ENCODE measurements around the gene MDC1. TPM values are rescaled to one million over a fixed set of nuclear protein-coding genes. Genes with fewer than 3 reads are reported as not detected.
"Not testable (repeated sequence)": the region's sequence is repeated elsewhere in the genome, so short reads cannot be mapped to it uniquely, and the experiment has no call there.

Gene MDC1
- total RNA-seq, 1 donor from 2014 or later, result 18.1 TPM

DNA sequence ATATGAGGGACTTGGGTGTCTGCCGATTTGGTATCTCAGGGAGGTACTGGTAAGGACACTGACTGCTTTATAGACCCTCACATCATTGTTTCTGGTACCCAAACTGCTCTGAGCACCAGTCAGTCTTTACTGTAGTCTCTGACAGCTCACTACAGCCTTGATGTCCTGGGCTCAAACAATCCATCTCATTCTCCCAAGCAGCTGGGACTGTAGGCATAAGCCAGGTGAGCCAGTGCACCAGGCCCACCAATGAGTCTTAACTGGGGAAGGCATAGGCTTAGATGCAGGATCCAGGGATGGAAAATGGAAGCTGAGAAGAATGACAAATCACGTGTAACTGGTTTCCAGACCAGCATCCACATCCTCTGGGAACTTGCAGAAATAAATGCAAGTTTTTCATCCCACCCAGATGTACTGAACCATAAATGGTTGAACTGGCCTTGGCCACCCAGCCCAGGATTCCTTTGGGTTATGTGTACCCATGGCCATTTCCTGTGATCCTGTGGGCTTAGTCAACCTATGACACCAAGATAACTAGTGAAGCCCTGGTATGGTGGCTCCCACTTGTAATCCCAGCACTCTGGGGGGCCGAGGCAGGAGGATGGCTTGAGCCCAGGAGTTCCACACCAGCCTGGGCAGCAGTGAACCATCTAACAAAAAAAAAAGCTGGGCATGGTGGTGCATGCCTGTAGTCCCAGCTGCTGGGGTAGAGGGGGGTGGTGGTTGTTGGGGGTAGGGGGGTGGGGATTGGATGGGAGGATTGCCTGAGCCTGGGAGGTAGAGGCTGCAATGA is 8.8 kb upstream of the MDC1 start:
- no peak for DNase-seq (ENCODE audit: extremely low read depth, low read depth, low spot score)

- DNase-seq (ENCODE audit: extremely low read depth, low read depth, low spot score), result no peak
Observed at GRCh38 chr6:30724906-30725667, 8.0 kb upstream of the MDC1 start.

GRCh38 chr6:30723843-30724741 is 7.0 kb upstream of the MDC1 start:
- DNase-seq (ENCODE audit: extremely low read depth, low read depth, low spot score), result not testable (repeated sequence)

DNA sequence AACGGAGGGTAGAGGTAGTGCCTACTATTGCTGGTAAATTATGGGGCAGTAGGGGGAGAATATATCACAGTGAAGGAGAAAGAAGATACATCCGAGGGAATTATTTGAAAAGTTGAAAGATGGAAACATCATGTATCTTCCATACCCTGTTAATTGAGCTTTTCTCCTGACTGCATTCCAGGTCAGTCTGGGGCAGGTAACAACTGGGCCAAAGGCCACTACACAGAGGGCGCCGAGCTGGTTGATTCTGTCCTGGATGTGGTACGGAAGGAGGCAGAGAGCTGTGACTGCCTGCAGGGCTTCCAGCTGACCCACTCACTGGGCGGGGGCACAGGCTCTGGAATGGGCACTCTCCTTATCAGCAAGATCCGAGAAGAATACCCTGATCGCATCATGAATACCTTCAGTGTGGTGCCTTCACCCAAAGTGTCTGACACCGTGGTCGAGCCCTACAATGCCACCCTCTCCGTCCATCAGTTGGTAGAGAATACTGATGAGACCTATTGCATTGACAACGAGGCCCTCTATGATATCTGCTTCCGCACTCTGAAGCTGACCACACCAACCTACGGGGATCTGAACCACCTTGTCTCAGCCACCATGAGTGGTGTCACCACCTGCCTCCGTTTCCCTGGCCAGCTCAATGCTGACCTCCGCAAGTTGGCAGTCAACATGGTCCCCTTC is 6.2 kb upstream of the MDC1 start:
- not testable (repeated sequence) for DNase-seq (ENCODE audit: extremely low read depth, low read depth, low spot score)

DNA sequence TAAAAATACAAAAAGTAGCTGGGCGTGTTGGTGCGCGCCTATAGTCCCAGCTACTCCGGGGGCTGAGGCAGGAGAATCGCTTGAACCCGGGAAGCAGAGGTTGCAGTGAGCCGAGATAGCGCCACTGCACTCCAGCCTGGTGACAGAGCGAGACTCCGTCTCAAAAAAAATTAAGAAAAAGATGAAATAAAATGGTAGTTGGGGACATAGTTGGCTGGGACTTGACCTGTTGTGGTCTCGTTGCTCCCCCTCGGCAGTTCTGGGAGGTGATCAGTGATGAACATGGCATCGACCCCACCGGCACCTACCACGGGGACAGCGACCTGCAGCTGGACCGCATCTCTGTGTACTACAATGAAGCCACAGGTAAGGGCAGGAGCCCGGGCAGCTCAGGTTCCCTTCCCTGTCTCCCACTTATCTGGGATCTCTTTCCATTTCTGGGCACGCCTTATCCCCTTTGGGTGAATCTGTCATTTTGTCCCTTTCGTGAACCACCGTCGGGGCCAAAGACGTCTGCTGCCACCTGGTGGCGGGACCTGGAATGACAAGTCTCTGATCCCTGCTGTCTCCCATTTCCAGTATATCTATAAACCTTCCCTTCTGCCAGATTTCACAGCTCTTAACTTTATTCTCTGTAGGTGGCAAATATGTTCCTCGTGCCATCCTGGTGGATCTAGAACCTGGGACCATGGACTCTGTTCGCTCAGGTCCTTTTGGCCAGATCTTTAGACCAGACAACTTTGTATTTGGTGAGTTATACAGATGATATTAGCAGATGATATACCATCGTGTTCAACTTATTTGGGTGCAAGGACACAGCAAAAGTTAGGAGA is 5.4 kb upstream of the MDC1 start:
- no peak for DNase-seq (ENCODE audit: extremely low read depth, low read depth, low spot score)

DNA sequence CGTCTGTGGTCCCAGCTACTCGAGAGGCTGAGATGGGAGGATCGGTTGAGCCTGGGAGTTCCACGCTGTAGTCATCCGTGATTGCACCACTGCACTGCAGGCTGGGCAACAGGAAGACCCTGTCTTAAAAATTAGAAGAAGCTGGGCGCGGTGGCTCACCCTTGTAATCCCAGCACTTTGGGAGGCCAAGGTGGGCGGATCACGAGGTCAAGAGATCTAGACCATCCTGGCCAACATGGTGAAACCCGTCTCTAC is 4.9 kb upstream of the MDC1 start:
- not testable (repeated sequence) for DNase-seq (ENCODE audit: extremely low read depth, low read depth, low spot score)

DNA sequence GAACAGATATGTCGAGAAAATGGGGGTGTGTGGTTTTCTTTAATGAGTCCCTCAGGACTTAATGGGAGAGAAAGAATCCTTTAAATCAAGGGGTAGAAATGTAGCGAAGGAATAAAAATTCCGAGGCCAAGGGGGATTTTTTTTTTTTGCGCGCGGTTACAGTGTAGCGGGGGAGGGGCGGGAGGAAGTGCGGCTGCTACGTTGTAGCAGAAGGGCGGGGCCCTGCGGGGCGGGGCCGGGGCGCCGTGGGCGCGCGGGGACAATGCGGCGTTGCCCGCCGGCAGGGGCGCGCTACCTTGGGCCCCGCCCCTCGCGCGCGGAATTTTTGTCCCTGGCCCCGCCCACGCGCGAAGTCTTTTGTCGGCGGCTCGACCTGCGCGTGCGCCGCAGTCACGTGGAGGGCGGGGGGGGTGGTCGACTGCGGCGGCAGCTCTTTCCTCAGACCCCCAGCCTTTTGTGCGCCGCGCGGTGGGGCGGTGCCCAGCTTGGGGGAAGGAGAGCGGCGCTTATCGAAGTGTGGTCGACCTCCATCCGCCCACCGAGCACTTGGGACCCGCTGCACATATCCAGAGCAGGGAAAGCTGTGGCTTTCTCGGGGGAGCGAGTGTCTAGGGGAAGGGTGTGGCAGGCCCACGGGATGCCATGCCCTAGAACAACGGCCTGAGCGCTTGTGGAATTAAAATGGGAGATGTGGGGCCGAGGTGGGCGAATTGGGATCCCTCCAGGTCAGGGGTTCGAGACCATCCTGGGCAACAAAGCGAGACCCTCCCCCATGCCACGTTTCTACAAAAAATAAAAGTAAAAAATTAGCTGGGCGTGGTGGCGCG is 4.3 kb upstream of the MDC1 start:
- DNase-seq (ENCODE audit: extremely low read depth, low read depth, low spot score), result no peak

GRCh38 chr6:30720738-30721197 is 3.7 kb upstream of the MDC1 start:
- DNase-seq (ENCODE audit: extremely low read depth, low read depth, low spot score), result no peak

DNA sequence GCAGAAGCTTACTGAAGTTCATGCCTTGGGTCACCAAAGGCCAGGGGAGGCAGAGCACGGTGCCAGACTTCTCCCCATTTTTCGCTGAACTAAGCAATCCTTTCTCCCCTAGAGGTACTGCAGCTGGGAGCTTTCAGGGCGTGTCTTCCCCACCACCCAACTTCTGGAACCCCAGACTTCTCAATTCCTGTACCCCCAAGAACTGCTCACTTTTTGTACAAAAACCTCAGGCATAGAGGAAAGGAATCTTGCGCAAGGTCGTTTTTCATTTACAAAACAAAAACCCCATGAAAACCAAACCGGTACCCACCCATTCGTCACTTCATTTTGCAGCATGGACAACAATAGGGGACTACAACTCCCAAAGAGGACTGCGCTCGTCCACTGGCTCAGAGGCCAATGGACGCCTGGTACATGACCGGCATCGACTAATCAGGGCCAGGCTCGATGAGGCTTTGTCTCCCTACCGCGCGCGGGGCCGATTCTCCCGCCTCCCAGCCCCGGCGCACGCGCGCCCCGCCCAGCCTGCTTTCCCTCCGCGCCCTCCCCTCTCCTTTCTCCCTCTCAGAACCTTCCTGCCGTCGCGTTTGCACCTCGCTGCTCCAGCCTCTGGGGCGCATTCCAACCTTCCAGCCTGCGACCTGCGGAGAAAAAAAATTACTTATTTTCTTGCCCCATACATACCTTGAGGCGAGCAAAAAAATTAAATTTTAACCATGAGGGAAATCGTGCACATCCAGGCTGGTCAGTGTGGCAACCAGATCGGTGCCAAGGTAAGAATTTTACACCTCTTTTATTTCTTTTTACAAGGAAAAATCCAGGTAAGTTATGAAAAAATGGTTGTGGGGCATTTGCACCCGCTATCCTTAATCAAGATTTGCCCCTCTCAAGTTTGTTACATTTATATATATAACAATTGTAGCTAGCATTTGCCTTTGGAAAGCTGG is 3.0 kb upstream of the MDC1 start, which contains the start of gene TUBB:
TSS of gene TUBB (plus strand) at position 562 of the 947 bp plus-strand sequence. CDS start at position 717, 155 bp downstream.
- DNase-seq (ENCODE audit: extremely low read depth, low read depth, low spot score), result no peak

- no peak for DNase-seq (ENCODE audit: extremely low read depth, low read depth, low spot score)
Observed at GRCh38 chr6:30719356-30719755, 2.3 kb upstream of the MDC1 start.

- DNase-seq (ENCODE audit: extremely low read depth, low read depth, low spot score), result not testable (repeated sequence)
Observed at GRCh38 chr6:30717845-30718720, 1.0 kb upstream of the MDC1 start.

DNA sequence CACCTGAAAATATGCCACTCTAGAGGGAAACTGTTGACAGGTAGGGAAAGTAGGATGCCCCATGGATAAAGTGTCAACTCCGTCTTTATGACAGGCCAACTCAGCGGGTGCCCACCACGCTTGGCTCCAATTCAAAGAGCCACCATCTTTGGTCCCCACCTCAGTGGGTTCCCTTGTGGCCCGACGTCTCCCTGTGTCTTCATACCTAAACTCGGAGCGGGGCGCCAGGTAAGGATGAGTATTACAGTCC is 277 bp downstream of the MDC1 start:
- DNase-seq (ENCODE audit: extremely low read depth, low read depth, low spot score), result no peak

GRCh38 chr6:30714263-30714662 is 2.8 kb downstream of the MDC1 start:
- no peak for DNase-seq (ENCODE audit: extremely low read depth, low read depth, low spot score)

DNA sequence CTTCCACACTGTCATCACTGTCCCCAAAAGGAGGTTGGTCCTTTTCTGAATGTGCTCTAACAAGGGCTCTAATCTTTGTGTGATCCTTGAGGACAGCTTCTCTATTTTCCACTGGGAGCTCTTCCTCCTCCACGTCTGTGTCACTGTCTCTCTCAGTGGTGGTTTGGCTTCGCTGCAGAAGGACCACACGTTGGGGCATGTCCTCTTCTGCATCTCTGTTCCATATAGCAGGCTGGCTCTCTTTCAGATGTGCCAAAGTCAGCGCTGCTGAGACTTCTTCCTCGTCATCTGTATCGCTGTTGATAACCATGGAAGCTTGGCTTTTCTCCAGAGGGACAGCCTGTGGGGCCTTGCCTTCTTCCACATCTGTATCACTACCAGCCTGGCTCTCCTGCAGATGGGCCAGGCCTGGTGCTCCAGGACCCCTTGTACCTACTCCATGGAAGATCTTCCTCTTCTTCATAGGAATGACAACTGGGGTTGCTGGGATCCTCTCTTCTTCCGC is 4.6 kb downstream of the MDC1 start:
- DNase-seq (ENCODE audit: extremely low read depth, low read depth, low spot score), result no peak

DNA sequence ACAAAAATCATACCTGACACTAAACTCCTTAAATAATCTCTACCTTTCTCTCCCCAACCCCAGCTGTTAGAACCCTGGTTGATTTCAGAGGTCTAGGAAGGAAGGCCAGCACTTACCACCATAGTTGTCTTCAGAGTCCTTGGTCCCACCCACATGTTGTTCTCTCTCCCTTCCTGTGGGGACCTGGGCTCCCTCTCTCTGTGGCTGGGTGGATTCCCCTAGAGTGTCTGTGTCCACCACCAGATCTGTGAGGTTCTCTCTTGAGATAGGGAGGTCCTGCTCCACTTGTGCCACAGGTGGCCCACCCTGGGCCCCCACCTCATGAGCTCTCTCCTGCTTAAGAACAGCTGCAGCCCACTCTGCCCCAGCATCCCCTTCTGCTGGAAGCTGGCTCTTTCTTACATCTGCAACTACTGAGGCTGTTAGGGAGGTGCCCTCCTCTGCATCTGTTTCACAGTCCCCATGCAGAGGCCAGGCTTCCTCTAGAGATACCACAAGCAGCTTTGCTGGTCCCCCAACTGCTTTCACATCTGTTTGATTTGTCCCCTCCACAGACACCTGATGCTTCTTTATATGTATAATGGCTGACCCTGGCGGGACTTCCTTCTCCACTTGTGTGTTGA is 5.2 kb downstream of the MDC1 start:
- DNase-seq (ENCODE audit: extremely low read depth, low read depth, low spot score), result no peak

- no peak for DNase-seq (ENCODE audit: extremely low read depth, low read depth, low spot score)
Observed at GRCh38 chr6:30709101-30709868, 7.8 kb downstream of the MDC1 start.

All from glomerular endothelial cell (primary cell).